Left renal pelvis (tissue), 4 donors: ENCODE results near the gene CORO2B. TPM values are rescaled to one million over a fixed set of nuclear protein-coding genes. Genes with fewer than 3 reads are reported as not detected.

Experiments used
- DNase-seq, 4 donors: peaks; one replicate each; pipeline ENCODE4 v3.0.0-alpha.2; 2013; ENCODE audit warnings: low read depth in 4 of 4, low spot score in 3 of 4
- polyA plus RNA-seq, 4 donors: library from polyadenylated mRNA; unstranded; fragments of 120-200 nt; gene quantifications; one replicate each; pipeline ENCODE4 v1.2.1, GENCODE V29; 2013; ENCODE audit not compliant: insufficient read length in 4 of 4

CORO2B gene
- polyA plus RNA-seq, 4 donors, result 5.5 to 25.1 (median 22.6) TPM

GRCh38 chr15:68589053-68589452 is 10.3 kb downstream of the CORO2B start:
- DNase-seq, result no peak

- no peak for DNase-seq
Measured at GRCh38 chr15:68589783-68590710, 11.3 kb downstream of the CORO2B start.

DNA sequence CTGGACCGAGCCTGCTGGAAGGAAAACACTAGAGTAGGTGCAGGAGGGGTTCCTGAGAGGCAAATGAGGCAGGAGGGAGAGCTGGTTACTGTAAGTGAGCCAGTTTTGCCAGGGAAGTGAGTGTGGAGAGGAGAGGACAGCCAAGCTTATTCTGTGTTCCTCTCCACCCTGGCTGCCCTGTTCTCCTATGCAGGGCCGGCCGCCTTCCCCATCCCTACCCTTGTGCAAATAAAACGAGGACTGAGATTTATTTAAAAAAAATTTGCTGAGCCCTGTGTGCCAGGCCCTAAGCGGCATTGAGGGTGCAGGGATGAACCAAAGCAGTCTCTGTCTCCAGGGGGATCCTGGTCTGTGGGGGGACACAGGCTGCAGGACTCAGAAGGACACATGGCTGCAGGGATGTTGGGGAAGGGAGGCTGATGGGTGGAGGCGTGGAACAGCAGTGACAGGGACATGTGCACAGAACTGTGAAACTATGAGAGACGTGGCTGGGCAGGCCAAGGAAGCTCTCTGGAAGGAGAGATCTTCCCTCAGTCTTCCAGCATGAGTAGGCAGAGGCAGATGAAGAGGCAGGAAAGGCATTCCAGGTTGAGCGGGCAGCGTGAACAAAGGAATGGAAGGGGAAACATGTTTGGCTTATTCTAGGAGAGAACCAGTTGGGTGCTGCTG is 12.1 kb downstream of the CORO2B start:
- no peak for DNase-seq

GRCh38 chr15:68592054-68592453 is 13.3 kb downstream of the CORO2B start:
- DNase-seq, result no peak

DNA sequence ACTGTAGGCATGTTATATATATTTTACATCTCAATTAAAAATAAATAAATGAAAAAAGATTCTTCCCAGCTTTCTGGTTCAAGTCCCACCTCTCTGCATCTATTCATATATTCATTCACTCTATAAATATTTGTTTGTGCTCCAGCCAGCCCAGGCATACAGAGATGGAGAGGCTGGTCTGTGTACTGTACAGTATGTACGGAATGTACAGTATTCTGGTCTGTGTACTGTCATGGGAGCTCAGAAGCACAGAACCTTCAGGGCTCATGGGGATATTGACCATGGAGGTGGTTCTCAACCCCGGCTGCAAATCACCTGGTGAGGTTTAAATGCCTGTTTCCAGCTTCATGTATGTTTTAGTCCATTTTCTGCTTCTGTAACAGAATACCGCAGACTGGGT is 13.8 kb downstream of the CORO2B start:
- DNase-seq, result no peak

DNA sequence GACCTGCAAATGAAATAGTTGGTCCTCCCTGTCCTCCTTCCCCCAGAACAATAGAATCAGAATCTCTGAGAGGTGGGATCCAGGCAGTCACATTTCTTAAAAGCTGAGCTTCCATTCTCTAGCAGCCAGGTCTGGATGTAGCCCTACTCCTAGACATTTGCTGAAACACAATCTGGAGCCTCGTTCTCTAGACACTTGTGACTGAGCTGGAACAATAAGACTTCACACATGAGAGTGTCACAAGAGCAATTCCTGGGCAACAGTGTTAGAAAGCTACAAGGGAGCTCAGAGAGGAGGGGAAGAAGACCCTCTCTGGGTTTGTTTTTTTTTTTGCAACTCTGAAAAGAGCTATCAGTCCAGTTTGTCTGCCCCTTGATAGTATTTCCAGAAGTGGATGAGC is 14.5 kb downstream of the CORO2B start:
- DNase-seq, result no peak

GRCh38 chr15:68593828-68594532 is 15.2 kb downstream of the CORO2B start:
- DNase-seq, result no peak

GRCh38 chr15:68594533-68595259 is 15.9 kb downstream of the CORO2B start:
- DNase-seq, result no peak

GRCh38 chr15:68595260-68595564 is 16.4 kb downstream of the CORO2B start:
- DNase-seq, result no peak

- DNase-seq, result no peak
Measured at GRCh38 chr15:68595761-68596160, 17.0 kb downstream of the CORO2B start.

DNA sequence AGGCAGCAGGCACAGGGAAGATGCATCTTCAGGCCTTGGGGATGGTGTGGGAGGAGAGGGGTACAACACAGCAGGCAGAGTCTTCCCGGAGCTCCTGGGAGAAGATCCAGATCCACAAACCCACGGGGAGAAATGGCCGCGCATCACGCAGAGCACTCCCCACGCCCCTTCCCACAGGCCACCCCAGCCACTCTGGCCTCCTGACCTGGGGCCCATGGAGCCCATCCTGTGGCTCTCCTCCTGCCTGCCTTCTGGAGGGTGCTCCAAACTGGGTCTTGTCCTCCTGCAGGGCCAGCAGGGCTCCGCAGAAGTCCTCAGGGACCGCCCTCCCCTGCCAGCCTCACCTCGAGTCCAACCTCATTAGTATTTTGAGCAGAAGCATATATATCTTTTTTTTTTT is 17.9 kb downstream of the CORO2B start:
- no peak for DNase-seq

GRCh38 chr15:68597581-68597980 is 18.8 kb downstream of the CORO2B start:
- no peak for DNase-seq

- DNase-seq, result no peak
Measured at GRCh38 chr15:68598171-68599152, 19.7 kb downstream of the CORO2B start.

DNA sequence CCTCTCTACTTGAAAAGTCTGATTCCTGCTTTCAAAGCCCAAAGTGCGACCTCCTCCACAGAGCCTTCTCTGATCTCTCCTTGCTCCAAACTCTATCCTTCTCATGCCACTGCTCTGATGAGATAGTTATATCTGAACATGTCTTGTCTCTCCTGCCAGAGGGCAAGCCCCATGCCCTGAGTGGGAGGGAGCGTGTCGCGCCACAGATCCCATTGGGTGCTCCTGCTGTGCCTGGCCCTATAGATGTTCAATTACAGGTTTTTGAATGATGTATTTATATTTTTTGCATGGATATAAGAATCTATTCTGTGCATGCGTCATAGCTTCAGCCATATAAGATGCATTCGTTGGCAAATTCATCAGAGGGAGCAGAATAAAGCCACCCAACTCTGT is 20.4 kb downstream of the CORO2B start:
- DNase-seq, result no peak

DNA sequence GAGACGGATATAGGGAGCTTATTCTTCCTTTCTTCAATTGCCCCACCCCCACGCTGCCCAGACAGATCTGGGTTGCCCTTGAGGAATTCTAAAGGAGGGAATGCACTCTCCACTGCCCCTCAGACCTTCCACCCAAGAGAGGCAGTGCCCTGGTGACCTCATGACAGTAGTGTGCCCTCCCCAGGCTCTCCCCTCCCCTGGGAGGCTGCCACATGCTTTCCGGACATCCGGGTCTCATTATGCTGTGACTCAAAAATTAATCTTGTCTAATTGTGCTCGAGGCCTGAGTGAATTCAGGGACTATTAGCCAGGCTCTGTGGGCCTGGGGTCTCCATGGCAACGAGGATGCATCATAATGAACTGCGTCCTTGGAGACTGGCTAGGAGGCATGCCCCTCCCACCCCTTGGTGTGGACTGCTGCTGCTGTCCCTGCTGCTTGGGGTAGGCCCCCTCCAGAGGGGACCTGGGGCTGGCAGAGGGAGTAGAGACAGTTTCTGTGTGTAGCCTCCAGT is 20.8 kb downstream of the CORO2B start:
- DNase-seq, result peak in 1 of 4 donors; percentile 52

DNA sequence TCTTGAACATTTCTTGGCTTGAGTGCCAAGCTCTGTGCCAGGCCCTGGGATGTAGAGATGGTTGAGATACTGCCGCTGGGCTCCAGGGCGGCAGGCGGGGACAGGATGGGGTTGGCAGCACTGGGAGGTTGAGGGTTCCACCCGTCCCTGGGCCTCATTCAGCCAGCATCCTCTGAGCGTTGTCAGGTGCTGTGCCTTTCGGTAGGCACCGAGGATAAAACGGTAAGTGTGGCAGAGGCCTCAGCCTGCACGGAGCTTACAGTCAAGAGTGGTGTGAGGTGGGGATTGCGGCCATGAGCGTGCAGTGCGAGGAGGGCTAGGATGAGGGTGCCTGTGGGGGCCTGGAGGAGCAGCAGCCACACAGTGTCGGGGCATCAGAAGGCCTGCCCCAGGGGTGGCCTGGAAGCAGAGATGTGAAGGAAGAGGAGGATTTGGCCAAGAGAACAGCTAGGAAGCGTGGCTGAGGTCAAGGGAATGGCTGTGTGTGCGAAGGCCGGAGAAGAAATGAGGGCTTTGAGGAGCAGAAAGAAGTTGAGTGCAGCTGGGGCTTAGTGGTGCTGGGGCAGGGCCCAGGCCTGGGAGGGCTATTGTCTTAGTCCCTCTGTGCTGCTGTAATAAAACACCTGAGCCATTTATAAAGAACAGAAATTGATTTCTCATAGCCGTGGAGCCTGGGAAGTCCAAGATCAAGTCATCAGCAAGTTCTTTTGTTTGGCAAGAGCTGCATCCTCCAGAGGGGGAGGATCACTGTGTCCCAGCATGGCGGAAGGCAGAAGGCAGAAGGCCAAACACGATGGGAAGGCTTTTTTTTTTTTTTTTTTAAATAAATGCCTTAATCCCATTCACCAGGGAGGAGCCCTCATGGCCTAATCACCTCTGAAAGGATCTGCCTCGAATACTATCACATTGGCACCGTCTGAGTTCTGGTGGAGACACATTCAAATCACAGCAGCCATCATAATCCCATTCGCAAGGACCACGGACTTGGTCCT is 22.7 kb downstream of the CORO2B start:
- DNase-seq, result no peak

DNA sequence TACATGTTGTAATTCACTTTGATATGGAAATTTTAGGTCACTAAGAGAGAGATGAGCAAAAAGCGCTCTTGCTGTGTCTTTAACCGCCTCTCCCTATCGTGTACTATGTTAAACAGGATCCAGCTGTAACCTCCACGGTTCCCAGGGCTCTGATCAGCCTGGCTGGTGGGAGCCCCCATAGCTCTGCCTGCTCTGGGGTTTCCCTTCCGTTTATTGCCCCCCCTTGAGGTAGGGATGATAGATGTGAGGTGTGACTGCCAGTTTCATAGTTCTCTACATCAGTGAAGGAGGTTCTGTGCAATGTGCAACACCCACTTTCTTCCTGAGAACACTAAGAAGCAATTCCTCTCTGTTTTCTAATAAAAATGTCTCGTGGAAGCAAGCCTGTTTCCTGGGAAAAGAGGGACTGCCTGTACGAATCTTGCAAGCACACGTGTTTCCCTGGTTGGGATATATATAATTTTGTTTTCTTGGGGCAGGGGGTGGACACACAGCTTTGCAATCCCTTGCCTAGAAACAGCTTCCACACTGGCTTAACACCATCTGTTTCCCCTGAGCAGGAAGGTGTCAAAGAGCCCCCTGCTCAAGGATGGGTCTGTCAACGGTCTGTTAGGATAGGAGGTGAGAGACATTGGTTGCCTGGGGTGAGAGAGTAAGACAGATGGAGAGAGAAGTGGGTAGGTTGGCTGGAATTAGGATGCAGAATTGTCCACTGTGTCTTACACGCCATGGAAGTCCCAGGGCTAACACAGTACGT is 23.8 kb downstream of the CORO2B start:
- DNase-seq, result no peak

DNA sequence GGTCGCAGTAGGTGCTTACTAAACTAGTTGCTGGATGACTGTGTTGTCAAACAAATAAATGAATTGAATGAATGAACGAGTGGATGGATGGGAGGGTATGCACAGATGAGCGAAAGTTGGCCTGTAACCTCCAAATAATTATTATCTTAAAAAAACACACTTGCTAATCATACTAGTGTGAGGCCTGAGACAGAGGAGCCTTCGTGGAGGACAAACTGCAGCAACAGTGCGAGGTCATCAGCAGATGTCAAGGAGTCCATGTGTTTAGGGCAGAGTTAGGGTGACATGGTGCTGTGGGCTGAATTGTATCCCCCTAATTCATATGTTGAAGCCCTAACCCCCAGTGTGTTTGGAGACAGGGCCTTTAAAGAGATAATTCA is 24.4 kb downstream of the CORO2B start:
- DNase-seq, result no peak
